NCI-H146 treated with DMSO at 0.1 percent for 48 hours (cell line): ENCODE results near the gene SAA2.
"Not testable (repeated sequence)": the region's sequence is repeated elsewhere in the genome, so short reads cannot be mapped to it uniquely, and the experiment has no call there.

Experiments
- DNase-seq: peaks from one replicate; lab custom pipeline; 2025; ENCODE audit not compliant: unreplicated experiment; lab: John Stamatoyannopoulos, UW

SAA2 gene

DNA sequence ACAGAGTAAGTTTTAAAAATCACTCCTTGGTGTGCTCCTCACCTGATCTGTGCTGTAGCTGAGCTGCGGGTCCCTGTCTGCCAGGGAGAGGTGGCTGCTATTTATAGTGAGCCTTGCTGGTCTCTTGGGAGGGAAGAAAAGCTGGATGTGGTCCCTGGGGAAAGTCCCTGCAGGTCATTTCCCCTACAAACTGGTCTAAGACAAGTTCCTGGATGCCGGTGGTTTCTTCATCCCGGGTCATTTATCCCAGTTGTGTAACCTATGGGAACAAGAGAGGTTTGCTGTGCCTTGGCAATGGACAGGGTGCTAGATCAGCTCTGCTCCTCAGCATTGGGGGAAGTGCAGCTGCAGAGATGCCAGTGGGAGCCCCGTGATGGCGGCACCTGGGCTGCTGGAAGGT, at the start of gene SAA2:
SAA2 (minus strand) TSS at position 108 of the 400 bp plus-strand sequence. CDS start 657 bp downstream, outside the sequence.
- no peak for DNase-seq

DNA sequence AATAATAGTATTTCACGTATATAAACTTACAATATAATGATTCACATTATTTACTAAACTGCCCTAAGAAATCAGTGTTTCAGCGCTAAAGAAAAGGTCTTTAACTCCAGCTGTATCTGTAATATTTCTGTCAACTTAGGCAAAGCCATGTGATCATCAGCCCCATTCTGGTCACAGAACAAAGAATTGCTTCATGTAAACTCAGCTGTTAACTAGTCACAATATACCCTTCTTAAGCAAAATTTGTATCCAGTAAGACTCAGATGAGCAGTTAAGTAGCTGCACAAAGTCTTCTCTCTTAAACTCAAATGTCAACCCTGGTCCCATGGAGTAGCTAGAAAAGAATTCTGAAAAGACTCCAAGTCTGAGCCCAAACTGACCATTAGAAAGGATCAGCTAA, 46.8 kb upstream of the SAA2 start:
- DNase-seq: no peak

DNA sequence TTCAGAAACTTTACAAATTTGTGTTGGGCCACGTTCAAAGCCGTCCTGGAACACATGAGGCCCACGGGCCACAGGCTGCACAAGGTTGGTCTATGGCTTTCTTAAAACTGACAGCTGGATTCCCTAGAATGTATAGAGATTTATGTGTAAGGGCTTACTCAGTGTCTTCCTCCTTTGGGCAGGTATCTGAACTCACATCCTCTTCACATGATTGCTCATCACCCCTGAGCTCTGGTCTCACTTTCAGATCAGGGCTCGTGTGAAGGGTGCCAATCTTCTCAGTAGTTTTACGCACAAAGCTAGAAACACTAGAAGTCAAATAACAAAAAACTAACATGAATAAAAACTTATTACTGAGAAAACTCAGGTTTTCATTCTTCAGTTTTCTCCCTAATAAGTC, 46.4 kb upstream of the SAA2 start:
- no peak for DNase-seq

DNA sequence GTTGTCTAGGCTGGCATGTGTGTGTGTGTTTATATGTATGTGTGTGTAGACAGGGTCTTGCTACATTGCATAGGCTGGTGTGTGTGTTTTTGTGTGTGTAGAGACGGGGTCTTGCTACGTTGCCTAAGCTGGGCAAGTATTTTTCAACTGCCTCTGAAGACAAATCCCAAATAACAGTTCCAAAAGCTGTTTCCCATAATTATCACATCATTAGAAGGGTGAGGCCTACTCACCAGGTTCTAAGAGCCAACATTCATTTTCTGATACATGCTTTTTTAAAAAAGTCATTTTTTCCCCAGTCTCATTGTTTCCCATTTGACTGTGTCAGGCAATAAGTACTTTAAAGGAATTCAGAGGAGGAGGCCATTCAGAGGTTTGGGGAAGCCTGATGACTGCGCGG, 40.4 kb upstream of the SAA2 start:
- no peak for DNase-seq

DNA sequence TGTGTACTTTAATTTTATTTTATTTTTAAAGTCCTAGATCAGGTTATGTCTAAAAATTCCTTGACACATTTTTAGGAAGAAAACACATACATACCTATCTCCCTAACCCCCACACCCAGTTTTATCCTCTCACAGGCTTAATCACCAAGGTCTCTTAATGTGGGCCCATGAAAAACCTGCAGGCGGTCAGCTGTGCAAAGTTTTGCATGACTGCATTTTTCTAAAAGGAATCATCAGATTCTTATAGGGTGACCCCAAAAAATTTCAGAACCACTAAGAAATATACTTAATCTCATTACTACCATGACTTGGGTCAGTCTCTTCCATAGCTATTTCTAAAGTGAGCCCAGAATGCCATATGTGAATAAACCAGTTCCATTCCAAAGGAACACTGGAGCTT, 37.4 kb upstream of the SAA2 start:
- DNase-seq: no peak

DNA sequence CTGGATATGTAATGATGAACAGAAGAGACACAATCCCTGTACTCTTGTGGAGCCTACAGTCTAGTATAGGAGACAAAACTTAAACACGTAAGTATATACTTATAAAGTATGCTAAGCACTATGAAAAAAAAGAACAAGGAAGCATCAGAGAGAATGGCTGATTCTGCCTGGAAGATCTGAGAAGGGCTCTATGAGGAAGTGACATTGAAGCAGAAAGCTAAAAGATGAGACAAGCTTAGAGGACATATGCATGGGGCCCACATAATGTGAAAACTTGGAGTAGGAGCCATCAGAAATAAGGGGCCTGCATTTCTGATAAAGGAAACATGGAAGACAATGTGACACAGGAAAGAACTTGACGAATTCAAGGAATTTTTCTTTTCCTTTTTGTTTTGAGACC, 34.2 kb upstream of the SAA2 start:
- DNase-seq: no peak

DNA sequence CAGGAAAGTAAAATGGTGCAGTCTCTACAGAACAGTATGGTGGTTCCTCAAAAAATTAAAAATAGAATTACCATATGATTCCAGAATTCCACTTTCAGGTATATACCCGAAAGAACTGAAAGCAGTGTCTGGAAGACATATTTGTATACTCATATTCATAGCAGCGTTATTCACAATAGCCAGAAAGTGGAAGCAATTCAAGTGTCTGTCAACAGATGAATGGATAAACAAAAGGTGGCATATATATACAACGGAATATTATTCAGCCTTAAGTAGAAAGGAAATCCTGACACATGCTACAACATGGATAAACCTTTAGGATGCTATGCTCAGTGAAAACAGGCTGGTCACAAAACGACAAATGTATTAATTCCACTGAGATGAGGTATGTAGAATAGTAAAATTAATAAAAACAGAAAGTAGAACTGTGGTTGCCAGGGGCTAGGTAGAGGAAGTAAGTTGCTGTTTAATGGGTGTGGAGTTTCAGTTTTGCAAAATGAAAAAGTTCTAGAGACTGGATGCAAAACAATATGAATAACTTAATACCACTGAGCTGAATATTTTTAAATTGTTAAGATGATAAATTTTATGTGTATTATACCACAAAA, 32.1 kb upstream of the SAA2 start:
- no peak for DNase-seq

DNA sequence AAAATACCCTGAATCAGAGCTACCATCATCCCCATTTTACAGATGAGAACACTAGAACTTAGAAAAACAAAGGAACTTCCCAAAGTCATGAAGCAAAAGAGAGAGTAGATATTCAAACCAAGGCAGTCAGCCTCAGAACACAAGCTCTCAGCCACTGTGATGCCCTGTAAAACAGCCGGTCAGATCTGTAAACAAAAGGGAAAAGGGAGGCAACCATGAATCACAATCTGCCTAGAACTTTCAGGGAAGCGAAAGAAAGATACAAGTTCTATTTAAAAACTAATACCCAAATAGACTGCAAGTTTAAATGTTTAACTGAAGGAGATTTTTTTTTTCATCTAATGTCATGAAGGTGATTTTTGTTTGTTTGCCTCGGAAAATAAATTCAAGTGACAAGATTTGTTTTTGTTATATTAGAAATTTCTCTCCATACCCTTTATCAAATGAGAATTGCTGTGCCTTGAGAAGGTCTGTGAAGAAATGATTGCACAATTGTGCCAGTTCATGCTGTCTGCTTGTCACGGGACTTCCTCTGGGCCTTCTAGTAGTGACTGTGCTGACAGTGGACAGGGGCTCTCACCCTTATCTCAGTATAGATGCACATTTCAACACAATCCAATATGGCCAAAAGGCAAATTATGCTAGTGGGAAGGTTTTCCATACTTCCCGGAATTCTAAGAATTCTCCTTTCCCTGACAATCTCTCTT, 29.2 kb upstream of the SAA2 start:
- DNase-seq: no peak

DNA sequence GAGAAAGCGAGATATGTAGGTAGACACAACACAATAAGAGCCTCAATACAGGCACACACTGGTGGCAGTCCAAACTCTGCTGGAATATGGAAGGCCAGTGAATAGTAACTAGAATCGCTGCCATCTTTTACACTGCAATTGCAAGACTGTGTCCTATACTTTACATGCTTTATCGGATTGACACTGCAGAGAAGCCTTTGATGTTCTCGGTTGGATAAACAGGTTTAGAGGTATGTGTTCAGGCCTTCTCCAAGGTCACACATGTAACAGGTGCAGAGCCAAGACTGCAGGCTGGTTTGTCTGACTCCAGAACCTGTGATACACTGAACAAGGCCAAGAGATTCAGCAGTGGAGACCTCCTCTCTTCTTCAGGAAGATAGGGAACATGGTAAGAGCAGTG, 22.7 kb upstream of the SAA2 start:
- DNase-seq: no peak

DNA sequence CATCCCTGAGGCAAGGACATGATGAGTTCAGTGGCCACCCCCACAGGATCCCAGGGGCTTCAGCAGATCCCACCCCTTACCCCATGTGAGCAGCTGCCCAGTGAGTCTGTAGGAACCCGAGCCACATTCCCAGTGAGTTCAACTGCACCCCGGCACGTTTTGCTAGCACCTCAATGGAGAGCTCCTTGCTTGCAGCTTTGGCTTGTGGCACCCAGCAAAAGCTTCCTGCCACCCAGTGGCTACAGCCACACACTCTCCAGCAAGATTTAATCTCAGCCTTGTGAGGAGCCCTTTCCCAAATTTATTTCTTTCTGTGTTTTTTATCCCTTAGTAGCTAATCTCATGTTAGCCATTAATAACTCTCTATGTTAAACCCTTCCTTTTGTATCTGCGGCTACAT, 21.6 kb upstream of the SAA2 start:
- no peak for DNase-seq

DNA sequence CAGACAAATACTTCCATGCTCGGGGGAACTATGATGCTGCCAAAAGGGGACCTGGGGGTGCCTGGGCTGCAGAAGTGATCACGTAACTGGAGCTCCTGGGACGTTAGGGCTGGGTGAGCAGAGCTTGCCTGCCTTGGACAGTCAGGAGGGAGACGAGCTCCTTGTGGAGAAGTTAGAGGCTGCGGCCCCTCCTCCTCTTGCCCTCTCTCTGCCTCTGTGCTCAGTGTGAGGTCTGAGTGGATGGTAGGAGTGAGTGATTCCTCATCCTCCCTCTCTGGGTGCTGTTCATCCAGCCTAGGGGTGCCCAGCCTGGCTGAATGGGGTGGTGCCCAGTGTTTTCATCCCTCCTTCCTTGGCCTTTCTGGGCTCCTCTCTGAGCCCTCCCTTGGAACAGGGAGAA, 20.8 kb upstream of the SAA2 start:
- not testable (repeated sequence) for DNase-seq

DNA sequence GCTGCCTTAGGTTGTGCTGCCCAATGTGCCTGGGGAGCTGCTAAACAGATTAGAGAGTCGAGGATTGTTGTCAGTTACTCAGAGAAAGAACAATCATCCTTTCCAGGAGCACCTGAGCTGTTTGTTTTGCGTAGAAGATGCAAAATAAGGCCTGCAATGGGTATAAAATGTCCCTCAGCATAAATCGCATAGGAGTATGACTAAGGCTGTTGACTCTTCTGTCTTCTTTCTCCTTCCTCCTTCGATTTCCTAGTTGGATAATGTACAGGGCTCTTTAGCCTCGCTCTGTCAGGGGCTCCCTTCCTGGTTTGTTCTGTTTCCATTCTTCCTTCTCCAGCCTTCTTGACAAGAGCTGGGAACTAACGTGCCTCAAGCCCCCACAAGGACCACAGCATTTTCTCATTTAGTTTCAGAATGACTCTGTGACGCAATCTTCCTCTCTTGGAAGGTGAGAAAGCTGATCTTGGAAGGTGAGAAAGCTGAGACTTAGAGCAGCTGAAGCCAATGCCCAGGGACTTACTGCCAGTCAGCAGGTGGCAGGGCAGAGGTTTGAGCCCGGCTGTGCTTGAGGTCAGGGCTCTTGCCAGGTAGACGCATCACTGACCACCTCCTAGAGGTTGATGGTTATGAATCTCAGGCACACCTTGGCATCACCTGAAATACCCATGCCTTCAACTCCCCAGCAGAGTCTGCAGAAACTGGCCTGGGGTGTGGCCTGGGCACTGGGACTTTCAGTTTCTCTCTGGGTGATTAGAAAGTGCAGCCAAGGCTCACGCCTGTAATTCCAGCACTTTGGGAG, 19.1 kb upstream of the SAA2 start:
- not testable (repeated sequence) for DNase-seq

DNA sequence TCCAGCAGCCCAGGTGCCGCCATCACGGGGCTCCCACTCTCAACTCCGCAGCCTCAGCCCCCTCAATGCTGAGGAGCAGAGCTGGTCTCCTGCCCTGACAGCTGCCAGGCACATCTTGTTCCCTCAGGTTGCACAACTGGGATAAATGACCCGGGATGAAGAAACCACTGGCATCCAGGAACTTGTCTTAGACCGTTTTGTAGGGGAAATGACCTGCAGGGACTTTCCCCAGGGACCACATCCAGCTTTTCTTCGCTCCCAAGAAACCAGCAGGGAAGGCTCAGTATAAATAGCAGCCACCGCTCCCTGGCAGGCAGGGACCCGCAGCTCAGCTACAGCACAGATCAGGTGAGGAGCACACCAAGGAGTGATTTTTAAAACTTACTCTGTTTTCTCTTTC, 17.5 kb upstream of the SAA2 start, which contains the start of gene SAA1:
SAA1 (plus strand) TSS at position 316 of the 400 bp plus-strand sequence. CDS start 624 bp downstream, outside the sequence.
- DNase-seq: no peak

DNA sequence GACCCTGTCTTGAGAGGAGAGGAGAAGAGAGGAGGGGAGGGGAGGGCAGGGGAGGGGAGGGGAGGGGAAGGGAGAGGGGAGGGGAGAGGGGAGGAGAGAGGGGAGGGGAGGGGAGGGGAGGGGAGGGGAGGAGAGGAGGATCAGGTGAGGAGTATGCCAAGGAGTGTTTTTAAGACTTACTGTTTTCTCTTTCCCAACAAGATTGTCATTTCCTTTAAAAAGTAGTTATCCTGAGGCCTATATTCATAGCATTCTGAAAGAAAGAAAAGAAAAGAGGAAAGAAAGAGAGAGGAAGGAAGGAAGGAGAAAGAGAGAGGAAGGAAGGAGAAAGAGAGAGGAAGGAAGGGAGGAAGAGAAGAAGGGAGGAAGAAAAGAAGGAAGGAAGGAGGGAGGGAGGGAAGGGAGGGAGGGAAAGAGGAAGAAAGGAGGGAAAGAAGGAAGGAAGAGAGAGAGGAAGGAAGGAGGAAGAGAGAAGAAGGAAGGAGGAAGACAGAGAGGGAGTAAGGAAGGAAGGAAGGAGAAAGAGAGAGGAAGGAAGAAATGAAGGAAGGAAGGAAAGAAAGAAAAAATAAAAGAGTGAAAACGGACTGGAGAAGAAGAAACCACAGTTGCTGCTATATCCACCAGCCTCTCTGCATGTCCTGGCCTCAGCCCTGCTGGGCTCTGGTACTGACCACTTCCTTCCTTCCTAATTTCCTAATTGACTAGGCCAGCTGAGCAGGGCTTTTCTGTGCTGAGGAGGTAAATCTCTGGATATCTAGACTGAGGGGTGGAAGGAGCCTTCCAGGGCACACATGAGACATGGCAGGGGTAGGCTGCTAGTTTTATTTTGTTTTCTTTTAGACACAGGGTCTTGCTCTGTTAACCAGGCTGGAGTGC, 16.4 kb upstream of the SAA2 start:
- DNase-seq: no peak

DNA sequence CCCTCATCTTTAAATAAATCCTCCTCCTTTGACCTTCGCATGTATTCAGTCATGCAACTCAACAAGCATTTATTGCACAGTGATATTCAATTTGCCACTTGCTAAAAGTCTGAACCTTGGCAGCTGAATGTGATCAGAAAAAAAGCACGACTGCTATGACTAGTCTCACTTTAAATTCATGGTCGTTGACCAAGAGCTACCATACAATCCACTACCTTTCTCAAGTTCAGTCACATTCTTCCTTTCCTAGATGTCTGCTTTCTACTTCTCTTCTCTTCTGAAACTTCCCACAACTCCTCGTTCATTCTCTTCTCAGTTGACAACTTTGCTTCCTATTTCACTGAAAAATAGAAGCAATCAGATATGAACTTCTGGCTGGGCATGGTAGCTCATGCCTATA, 15.6 kb upstream of the SAA2 start:
- DNase-seq: no peak

DNA sequence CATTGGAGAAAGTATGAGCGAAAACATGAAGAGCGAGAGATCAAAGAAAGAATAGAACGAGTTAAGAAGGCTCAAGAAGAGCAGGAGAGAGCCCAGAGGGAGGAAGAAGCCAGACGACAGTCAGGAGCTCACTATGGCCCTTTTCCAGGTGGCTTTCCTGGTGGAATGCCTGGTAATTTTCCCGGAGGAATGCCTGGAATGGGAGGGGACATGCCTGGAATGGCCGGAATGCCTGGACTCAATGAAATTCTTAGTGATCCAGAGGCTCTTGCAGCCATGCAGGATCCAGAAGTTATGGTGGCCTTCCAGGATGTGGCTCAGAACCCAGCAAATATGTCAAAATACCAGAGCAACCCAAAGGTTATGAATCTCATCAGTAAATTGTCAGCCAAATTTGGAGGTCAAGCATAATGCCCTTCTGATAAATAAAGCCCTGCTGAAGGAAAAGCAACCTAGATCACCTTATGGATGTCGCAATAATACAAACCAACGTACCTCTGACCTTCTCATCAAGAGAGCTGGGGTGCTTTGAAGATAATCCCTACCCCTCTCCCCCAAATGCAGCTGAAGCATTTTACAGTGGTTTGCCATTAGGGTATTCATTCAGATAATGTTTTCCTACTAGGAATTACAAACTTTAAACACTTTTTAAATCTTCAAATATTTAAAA, 14.3 kb upstream of the SAA2 start:
- DNase-seq: not testable (repeated sequence)

DNA sequence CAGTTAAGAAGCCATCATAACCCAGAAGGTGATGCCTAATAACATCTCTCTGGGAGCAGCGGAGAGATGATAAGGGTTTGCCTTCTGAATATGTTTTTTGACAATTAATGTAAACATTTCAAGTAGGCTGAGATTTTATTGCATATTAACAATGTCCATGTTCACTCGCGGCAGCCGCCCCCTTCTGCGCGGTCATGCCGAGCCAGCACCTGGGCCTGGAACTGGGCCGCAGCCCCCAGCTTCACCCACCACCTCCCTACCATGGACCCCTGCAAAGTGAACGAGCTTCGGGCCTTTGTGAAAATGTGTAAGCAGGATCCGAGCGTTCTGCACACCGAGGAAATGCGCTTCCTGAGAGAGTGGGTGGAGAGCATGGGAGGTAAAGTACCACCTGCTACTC, 13.3 kb upstream of the SAA2 start:
- no peak for DNase-seq

DNA sequence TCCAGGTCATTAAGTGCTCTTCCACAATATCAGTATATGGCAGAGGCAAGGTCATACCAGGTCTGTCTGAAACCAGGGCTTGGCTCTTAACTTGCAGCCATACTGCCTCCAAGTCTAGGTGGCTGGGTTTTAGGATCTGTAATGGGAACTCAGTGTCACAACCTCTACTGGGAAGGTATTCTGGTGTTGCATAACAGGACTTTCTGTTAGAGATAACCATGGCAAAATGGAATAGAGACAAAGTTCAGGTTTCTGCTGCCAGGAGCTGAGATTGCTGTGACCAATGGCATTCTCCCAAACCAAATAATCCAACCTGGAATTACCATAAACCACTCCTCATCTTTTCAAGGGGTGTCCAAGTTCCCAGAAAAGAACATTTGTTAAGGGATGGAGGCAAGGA, 10.8 kb upstream of the SAA2 start:
- no peak for DNase-seq

DNA sequence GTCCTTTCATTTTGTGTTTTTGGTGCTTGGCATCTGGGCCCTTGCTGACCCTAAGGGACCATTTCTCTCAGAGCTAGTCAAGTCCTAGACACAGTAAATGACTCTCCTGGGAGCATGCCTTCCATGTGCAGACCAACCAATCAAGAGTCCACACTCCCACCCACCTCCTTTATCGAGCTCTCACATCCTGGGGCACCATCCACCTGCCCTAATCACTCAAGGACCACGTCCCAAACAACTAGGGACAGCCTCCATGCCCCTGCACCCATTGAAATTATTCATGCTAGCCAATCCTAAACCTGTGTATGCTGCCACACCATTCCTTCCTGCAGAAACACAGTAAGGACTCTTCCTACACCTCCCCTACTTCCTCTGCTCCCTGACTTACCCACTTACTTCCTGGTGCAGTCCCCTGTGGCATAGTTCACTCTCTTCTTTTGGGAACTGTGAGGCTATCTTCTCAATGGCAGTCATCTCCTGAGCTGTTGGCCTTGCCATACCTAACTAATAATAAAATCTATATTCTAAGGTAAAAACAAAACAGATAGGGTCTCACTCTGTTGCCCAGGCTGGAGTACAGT, 6.4 kb upstream of the SAA2 start:
- DNase-seq: no peak

DNA sequence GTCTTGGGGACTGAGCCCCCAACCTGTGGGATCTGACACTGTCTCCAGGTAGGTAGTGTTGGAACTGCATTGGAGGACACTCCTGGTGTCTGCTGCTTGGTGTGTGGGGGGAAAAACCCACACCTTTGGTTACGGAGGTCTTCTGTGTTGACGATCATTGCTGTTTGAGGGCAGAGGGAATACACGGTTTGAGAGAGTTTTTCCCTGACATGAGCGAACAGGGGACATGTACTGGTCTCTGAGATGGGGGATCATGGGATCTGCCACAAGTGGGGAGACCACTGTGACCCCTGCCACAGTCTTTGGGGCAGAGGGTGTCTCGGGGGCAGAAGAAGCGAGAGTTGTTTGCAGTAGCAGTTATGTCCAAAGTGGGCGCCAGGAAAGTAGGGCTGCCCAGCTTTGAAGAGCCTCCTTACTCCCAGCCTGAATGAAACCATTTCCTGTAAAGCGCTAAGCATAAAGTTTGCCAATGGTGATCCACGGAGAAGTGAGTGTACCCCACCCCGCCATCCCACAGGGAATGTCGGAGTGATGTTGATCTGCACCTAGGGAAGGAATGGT, 5.4 kb upstream of the SAA2 start:
- DNase-seq: no peak
